RPMI8226 (cell line): ENCODE data around the gene XKR8.

ENCODE experiments used
- DNase-seq: peaks from one replicate; pipeline ENCODE4 v3.0.0-alpha.2; 2015

Gene XKR8

GRCh38 chr1:27956761-27957160 is 3.0 kb upstream of the XKR8 start:
- DNase-seq = no peak

- DNase-seq = no peak
These were observed 2.1 kb upstream of the XKR8 start for GRCh38 chr1:27957655-27958054.

- DNase-seq = no peak
These were observed 1.3 kb upstream of the XKR8 start for GRCh38 chr1:27958513-27958912.

- no peak for DNase-seq
These were observed 1.2 kb downstream of the XKR8 start for GRCh38 chr1:27960762-27961645.

- no peak for DNase-seq
These were observed 2.0 kb downstream of the XKR8 start for GRCh38 chr1:27961646-27962221.

GRCh38 chr1:27963393-27963792 is 3.6 kb downstream of the XKR8 start:
- DNase-seq = no peak

GRCh38 chr1:27966402-27967105 is 6.8 kb downstream of the XKR8 start:
- DNase-seq = no peak

GRCh38 chr1:27967106-27967883 is 7.5 kb downstream of the XKR8 start:
- DNase-seq = no peak

GRCh38 chr1:27967884-27968466 is 8.2 kb downstream of the XKR8 start:
- no peak for DNase-seq

GRCh38 chr1:27968692-27969091 is 8.9 kb downstream of the XKR8 start:
- DNase-seq = no peak

- DNase-seq = no peak
These were observed 10.6 kb downstream of the XKR8 start for GRCh38 chr1:27970401-27970800.

- DNase-seq = no peak
These were observed 11.9 kb downstream of the XKR8 start for GRCh38 chr1:27971674-27972073.

GRCh38 chr1:27972141-27972540 is 12.4 kb downstream of the XKR8 start:
- DNase-seq = no peak

GRCh38 chr1:27973771-27974416 is 14.1 kb downstream of the XKR8 start:
- DNase-seq = no peak

- DNase-seq = no peak
These were observed 14.6 kb downstream of the XKR8 start for GRCh38 chr1:27974417-27974781.

GRCh38 chr1:27979151-27979858 is 19.5 kb downstream of the XKR8 start:
- peak; percentile 51 for DNase-seq

GRCh38 chr1:27979859-27980201 is 20.1 kb downstream of the XKR8 start:
- DNase-seq = no peak

- no peak for DNase-seq
These were observed 20.6 kb downstream of the XKR8 start for GRCh38 chr1:27980216-27980845.

- DNase-seq = no peak
These were observed 21.4 kb downstream of the XKR8 start for GRCh38 chr1:27981145-27981544.

GRCh38 chr1:27990920-27991537 is 31.3 kb downstream of the XKR8 start:
- DNase-seq = no peak

- no peak for DNase-seq
These were observed 32.5 kb downstream of the XKR8 start for GRCh38 chr1:27992276-27992675.
